Astrocyte of the spinal cord (primary cell): ENCODE measurements around the gene ATP6V0B.

Source experiments
- DNase-seq: peaks from one replicate; pipeline ENCODE4 v3.0.0; 2011; ENCODE audit warnings: low read depth, low spot score
- H3K4me3 ChIP-seq: 2 replicates; pipeline ENCODE4 v1.5.1; 2011; ENCODE audit warnings: low read depth, mild to moderate bottlenecking, low read length, moderate library complexity
- CTCF ChIP-seq: IDR thresholded peaks from 2 replicates; pipeline ENCODE4 v1.5.1; 2012; ENCODE audit warnings: low read depth, mild to moderate bottlenecking, low read length, inconsistent platforms
- in situ Hi-C: cut with HindIII; loops from 2 replicates; pipeline ENCODE4 v1.10.0; 2017; ENCODE audit warnings: low sequenced_read_pairs

ATP6V0B gene

DNA sequence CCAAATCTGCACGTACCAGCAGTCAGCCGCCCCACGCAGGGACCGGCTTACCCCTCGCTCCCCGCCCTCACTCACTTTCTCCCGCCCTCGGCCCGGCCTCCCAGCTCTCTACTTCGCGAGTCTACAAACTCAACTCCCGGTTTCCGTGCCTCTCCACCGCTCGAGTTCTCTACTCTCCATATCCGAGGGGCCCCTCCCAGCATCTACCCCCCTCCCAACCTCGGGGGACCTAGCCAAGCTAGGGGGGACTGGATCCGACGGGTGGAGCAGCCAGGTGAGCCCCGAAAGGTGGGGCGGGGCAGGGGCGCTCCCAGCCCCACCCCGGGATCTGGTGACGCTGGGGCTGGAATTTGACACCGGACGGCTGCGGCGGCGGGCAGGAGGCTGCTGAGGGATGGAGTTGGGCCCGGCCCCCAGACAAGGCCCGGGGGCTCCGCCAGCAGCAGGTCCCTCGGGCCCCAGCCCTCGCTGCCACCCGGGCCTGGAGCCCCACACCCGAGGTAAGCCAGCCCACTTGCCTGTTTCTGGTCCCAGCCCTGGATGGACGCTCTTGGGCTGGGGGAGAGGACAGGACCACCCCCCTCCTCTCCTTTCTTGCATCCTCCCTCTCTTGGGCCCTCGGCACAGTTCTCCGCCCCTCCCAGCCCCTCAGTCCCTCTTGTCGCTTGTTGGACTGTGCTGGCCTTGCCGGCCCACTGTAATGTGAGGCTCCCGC, 41.2 kb upstream of the ATP6V0B start, which contains the start of gene ARTN:
TSS of gene ARTN (plus strand) at position 416 of the 715 bp plus-strand sequence. CDS start 1,856 bp downstream, outside the sequence.
- TF ChIP-seq CTCF, result no peak
- DNase-seq, result no peak
- in situ Hi-C loops, result no loop called here
- peak within 1 kb of the TSS; percentile 50 for H3K4me3 ChIP-seq

DNA sequence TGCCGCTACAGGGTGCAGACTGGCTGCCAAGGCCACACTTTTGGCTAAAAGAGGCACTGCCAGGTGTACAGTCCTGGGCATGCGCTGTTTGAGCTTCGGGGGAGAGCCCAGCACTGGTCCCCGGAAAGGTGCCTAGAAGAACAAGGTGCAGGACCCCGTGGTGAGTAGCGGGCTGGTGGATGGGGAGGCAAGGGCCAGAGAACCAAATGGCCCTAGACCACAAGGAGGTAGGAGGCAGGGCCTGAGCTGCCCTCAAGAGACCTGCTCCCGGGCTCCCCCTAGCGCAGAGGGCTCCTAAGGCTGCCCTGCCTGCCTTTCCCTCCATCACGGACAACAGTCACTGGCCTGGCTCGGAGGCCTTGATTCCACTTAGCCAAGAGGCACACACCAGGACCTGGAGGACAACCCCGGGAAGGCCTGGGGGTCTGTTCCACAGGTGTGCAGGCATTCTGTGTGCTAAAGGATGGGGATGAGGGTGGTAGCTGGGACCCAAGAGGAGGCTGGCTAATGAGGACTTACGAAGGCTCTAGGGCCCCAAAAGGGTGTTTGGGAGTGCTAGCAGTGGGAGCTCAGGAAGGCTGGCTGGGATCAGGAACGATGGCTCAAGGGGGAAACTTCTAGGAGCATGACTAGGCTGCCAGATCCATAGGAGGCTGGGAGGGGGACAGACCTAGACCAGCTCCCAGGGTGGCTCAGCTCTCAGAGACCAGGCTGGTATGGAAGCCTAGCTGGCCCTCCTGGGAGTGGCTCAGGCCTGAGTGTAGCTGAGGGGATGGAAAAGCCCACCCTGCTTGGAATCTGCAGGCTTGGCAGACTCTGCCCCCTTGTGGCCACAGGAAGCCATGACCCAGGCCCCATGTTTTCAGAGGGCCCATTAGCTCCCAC, 40.4 kb upstream of the ATP6V0B start:
- peak overlapping the region; percentile 50 for H3K4me3 ChIP-seq
- in situ Hi-C loops, result no loop called here
- TF ChIP-seq CTCF, result peak; percentile 92
- DNase-seq, result peak; percentile 73

GRCh38 chr1:43934986-43935324, 39.8 kb upstream of the ATP6V0B start:
- H3K4me3 ChIP-seq, result no peak overlapping the region
- DNase-seq, result no peak
- in situ Hi-C loops, result no loop called here
- TF ChIP-seq CTCF, result no peak

GRCh38 chr1:43935711-43936427, 38.9 kb upstream of the ATP6V0B start:
- no peak overlapping the region for H3K4me3 ChIP-seq
- no peak for TF ChIP-seq CTCF
- in situ Hi-C loops, result no loop called here
- DNase-seq, result no peak

GRCh38 chr1:43936431-43937151, 38.2 kb upstream of the ATP6V0B start:
- DNase-seq, result no peak
- peak; percentile 7 for TF ChIP-seq CTCF
- in situ Hi-C loops, result no loop called here
- H3K4me3 ChIP-seq, result peak overlapping the region; percentile 10
